Measurements from ENCODE around the gene EXOSC5.
"Not testable (repeated sequence)": the region's sequence is repeated elsewhere in the genome, so short reads cannot be mapped to it uniquely, and the experiment has no call there.

Gene EXOSC5

DNA sequence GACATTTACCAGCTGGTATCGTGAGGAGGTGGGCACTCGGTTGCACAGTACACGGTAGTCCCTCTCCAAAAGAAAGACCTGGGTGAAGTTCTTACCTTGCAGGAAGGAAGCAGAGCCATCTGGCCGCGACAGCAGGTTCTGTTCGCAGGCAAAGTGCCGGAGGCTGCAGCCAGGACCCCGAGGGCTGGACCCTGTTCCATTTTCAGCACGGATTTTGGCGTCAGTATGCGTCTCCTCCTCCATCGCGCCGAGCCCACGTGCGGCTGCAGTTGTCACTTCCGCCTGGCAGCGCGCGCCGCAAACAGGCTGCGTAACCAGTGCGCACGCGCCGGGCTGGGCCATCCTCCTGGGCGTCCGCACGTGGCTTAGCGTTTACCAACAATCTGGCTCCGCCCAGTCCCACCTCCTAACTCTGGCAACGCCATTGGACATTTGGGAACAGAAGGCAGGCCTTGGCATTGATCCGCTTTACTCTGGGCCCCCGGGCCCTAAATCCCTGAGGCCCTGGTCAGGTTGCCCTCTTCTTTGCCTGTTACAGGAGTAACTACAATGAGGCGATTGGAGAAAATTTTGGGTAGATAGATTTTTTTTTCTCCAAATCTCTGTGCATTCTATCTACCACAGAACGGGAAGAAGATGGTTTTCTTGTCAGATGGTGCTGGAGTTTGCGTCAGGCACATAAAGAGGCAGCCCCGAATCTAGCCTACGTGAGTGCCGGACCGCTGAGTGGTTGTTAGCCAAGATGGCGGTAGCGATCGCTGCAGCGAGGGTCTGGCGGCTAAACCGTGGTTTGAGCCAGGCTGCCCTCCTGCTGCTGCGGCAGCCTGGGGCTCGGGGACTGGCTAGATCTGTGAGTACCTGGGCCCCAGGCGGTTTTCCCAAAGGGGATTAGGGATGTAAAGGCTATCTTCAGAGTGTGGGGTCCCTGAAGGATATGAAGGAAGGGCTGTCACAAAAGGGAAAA is at the start of gene EXOSC5, which contains the start of gene BCKDHA:
Gene EXOSC5 (minus strand): TSS at position 274 of the 964 bp plus-strand sequence. CDS start 31 bp downstream, at position 243.
Gene BCKDHA (plus strand): TSS at position 733 of the 964 bp plus-strand sequence. CDS start 10 bp downstream, at position 743.
- peak; percentile 100 for DNase-seq

DNA sequence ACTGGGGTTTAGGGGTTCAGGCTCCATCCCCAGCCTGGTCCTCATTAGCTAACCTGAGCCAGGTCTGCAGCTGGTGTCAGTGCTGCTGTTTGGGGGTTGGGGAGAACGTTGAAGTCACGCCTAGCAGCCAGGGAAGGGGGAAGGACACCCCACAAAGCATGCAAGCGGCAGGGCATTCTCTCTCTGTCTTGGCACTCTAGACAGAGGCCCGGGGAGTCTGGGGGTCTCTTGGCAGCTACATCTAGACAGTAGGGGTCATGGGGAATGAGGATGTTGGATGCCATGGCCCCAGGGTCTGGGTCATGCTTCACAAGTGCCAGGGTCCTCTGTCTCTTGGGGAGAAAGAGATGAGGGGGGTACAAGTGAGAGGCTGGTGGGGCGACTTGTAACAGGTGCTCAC is 48.4 kb upstream of the EXOSC5 start:
- DNase-seq, result no peak

DNA sequence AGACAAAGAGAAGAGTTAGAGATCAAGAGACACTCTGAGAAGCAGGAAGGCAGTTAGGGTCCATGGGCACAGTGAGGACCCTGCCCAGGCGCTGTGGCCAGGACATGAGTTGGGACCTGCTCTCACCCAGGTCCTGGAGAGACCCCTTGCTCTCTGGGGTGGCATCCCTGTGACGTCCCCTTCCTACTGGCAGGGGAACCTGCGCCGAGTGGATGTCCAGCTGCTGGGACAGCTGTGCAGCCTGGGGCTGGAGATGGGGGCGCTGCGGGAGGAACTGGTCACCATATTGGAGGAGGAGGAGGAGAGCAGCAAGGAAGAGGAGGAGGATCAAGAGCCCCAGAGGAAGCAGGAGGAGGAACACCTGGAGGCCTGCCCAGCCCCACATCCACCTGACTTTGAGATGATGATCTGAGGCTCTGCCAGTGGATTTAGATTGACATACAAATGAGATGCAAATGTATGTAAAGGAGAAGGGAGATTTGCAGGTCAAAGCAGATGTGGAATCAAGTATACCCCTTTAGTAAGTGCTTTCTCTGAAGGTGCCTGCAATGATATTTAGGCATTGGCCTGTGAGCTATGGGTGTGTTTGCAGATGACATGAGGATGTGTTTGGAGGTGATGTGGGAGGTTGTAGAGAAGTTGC is 46.8 kb upstream of the EXOSC5 start:
- no peak for DNase-seq

DNA sequence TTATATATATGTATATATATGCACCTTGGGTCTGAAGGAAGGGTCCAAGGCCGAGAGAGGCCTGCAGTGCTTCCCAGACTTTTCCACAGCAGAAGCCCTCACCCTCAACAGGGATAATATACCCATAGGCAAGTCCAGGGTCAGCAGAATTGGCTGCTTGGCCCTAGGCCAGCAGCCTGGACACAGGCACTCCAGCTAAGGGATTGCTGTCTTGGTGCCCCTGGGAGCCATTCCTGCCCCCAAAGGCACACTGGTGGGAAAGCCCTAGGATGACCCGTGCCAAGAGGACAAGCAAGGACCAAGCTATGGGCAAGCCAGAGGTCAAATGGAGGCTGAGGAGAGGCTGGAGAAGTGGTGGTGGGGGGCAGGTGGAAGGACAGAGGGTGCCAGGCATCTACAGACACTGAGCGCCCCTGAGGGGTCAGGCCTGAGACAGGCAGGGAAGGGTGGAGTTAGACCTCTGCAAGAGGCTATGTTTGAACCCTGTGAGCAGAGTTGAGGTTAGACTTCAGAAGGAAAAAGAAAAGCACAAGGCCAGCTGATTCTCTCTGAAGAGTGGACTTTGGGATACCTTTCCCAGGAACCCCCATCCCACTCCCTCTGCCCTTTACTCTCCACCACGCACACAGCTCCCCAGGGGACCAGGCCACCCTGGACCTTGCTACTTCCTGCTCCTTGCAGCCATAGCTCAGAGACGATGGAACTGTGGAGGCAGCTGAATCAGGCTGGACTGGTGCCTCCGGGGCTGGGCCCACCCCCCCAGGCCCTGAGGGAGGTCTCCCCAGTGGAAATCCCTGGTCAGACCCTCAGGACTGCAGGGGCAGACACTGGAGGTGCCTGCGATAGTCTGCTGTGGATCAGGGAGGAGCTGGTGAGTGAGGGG is 45.6 kb upstream of the EXOSC5 start, which contains the start of gene ERICH4:
Gene ERICH4 (plus strand): TSS at position 684 of the 883 bp plus-strand sequence. CDS start 14 bp downstream, at position 698.
- no peak for DNase-seq

DNA sequence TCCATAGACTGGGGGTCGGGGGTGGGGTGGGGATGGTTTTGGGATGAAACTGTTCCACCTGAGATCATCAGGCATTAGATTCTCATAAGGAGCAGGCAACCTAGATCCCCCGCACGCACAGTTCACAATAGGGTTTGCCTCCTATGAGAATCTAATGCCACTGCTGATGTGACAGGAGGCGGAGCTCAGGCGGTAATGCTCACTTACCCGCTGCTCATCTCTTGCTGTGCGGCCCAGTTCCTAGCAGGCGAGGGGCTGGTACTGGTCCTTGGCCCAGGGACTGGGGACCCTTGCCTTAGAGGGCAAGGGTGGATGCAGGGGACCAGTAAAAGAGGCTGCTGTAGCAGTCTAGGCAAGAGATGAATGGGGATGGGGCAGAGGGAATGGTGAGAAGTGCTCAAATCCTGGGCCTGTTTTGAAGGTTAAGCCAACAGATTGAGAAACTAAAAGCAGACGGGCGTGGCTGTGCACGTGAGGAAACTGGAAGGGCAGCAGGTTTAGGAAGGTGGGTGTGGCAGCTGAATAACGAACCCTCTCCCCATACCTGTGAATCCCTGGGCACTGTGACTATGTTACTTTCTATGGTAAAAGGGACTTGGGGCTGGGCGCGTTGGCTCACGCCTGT is 44.3 kb upstream of the EXOSC5 start:
- no peak for DNase-seq

DNA sequence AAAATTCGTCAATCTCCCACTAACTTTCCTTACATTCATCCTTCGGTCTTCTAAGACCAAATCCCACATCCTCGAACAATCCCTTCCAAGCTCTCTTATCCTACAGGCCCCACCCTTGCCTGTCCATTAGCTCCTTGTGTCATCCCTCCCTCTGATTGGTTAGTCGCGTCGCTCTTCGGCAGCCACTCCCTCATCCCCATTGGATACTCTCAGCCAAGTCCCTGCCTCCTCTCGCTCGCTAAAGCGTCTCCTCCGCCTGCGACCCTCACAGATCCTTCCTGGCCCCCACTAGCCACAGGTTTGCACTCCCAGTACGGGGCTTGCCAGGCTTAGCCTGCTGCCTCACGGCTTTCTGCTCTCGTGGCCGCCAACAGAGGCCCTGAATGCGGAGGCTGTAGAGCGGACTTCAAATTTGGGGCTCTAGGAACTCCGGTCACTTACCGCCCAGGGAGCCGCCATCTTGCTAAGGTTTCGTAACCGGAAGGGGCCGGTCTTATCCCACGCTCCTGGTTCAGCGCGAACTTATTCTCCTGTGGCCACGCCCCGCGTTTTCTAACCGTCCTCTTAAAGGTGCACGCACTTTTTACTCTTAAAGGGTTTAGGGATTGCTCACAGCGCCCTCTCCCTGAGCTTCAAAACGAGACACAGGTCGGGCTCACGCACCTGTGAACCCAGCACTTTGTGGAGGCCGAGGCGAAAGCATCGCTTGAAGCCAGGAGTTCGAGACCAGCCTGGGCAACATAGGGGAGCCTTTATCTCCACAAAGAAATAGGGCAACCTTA is 42.5 kb upstream of the EXOSC5 start, which contains the start of gene DMAC2:
Gene DMAC2 (minus strand): TSS at position 472 of the 782 bp plus-strand sequence. CDS start 13 bp downstream, at position 459.
- DNase-seq, result peak; percentile 94 to 95

DNA sequence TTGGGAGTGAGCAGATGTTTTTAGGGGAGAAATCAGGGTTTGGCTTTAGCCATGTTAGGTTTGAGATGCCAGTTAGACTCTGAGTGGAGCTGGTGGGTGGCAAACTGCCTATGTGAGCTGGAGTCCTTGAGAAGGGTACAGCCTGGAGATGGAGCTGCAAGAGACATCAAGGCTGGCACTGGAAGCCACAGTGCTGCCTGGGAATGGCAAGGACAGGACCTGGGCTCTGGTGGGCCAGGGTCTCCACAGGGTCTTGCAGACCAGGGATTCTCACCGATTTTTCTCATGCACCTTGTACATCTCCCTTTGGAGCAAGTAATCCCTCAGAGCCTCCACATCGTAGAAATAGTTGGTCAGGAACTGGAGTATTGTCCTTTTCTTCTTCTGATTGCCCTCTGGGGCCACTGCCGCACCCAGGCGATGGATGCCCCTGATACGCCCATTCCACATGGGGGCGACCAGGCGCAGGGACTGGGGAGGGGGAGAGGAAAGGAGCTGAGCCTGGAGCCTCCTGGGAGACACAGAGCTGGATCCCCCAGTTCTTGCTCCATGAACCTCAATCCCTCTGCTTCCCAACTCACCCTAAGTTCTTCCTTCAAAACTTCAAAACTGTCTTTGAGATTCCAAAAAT is 40.9 kb upstream of the EXOSC5 start:
- no peak for DNase-seq

DNA sequence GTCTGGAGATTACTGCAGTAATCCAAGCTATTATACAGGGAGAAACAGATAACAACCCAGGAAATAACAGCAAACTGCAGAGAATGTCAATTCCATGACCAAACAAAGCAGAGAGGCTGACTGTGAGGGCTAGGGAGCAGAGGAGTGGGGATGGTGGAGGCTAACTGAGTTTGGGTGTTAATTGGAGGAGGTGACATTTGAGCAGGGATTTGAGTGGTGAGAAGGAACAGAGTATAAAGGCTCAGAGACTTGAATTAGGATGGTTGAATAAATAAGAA is 39.5 kb upstream of the EXOSC5 start:
- DNase-seq, result no peak

DNA sequence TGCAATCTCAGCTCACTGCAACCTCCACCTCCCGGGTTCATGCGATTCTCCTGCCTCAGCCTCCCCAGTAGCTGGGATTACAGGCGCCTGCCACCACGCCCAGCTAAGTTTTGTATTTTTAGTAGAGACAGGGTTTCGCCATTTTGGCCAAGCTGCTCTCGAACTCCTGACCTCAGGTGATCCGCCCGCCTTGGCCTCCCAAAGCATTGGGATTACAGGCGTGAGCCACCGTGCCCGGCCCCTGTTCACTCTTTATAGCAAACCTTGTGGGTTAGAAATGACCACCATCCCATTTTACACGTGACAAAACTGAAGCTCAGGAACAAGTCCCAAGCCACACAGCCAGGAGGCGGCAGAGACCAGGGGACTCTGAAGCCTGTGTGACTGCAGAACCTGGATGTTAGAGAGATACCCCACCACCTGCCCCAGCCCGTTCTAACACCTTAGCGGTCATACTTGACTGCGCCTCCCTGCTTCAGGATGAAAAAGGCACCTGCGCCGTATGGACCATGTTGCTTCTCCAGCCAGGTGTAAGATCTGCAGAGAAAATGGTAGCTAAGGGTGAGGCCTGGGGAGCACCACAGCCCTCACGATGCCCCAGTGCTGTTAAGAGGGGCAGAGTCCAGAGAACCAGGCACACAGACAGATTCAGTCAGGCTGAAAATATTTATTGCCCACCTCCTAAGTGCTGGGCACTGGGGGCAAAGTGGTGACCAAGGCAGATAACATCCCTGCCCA is 38.9 kb upstream of the EXOSC5 start:
- DNase-seq, result no peak

DNA sequence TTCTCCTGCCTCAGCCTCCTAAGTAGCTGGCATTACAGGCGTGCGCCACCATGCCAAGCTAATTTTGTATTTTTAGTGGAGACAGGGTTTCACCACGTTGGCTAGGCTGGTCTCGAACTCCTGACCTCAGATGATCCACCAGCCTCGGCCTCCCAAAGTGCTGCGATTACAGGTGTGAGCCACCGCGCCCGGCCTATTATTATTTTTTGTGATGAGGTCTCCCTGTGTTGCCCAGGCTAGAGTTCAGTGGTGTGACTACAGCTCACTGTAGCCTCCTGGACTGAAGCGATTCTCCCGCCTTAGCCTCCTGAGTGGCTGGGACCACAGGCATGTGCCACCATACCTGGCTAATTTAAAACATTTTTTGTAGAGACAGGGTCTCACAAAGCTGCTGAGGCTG is 38.2 kb upstream of the EXOSC5 start:
- DNase-seq, result not testable (repeated sequence)

DNA sequence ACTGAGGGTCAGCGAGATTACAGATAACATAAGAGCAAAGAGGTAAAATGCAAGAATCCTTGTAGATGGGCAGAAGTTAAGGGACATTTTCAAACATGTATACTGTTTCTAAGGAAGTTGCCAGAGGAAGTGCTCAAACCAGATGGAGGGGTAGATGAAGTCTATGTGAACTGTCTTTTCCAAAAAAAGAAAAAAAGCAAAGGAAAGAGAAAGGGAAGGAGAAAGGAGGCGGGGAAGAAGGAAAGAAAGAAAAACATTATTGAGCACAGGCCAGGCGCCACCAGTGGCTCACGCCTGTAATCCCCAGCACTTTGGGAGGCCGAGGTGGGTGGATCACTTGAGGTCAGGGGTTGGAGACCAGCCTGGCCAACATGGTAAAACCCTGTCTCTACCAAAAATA is 37.3 kb upstream of the EXOSC5 start:
- DNase-seq, result no peak

DNA sequence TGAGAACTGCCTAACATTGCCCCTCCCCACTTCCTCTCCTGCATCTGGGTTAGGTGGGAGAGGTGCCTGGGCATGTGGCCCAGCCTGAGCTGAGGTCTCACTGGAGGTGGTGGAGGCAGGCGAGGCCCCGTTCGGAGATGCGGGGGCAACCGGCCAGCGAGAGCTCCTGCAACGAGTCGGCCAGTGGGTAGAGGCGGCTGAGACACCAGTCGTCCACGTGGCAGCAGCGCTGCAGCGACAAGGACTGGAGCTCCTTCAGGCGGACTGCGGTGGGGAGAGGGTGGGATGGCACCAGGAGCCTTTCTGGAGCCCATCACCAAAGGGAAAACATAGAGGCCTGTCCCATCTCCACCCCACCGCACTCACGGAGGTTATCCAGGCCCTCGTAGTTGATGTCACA is 36.0 kb upstream of the EXOSC5 start:
- DNase-seq, result no peak

DNA sequence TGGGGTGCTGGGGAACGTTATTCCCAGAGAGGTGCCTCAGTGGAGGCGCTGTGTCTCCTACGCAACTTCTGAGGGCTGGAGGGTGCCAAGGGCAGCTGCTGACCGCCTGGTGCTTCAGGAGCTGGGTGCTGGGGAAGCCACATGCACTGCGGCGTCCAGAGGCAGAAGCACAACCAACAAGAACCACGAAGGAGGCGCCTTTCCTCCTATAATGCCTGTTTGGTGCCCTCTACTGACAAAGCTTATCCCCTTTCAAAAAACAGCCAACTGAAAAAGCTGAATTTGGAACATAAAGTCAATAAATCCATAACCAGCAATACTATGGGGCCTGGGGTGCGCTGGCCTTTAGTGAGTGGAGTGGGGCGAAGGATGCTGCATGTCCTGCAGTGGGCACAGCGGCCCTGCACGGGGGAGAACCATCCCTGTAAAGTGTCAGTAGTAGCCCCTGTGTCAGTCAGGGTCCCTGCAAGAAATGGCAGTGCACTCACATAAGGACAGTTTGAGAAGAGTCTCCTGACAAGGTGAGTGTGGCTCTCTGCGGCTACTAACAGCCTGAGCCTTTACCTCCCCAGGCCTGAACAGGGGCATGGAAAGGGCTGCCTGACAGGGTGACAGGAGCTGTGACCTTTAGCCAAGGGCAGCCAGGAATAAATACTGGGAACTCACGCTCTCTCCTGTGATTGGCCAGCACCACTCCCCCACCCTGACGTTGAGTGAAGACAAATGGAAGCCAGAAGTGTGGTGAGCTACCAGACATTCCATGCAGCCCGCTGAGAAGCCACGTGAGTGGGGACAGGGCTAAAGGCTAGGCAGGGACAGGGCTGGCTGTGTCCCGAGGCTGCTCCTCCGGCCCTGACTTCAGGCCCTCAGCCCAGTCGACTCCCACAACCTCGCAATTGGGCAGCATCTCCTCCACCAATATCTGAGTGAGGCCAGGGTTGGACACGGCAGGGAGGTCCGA is 34.5 kb upstream of the EXOSC5 start:
- DNase-seq, result peak; percentile 35 to 45

DNA sequence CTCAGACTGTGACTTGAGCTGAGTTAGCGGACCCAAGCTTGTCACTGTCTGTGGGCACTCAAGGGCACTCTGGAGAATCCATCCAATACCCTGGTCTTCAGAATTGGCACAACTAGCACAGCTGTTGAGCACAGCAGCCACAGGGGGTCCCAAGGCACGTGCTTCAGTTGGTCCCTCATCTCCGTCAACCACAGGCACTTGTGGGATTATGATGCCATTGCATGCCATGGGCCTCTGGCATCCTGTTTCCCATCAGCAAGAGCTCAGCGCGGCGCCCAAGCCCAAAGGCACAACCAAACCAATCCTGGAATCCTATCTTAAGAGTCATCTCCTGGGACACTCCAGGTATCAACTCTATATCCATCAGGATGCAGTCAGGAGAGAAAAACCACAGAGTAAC is 33.8 kb upstream of the EXOSC5 start:
- no peak for DNase-seq

DNA sequence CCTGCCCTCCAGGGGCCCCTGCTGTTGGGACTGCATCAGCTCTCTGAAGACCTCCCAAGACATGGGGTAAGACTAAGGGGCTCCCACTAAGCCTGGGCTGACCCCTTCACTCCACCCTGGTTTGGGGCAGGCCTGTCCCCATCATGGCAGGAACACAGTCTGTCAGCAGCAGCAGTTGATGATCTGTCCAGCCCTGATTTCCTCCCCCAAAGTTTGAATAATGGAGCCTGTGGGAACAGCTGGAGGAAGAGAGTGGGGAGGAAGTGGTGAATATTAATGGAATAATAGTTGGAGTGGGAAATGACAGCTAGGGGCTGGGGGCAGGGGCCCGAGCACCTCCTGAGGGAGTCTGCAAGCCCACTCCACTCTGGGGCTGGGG is 31.3 kb upstream of the EXOSC5 start:
- DNase-seq, result no peak

DNA sequence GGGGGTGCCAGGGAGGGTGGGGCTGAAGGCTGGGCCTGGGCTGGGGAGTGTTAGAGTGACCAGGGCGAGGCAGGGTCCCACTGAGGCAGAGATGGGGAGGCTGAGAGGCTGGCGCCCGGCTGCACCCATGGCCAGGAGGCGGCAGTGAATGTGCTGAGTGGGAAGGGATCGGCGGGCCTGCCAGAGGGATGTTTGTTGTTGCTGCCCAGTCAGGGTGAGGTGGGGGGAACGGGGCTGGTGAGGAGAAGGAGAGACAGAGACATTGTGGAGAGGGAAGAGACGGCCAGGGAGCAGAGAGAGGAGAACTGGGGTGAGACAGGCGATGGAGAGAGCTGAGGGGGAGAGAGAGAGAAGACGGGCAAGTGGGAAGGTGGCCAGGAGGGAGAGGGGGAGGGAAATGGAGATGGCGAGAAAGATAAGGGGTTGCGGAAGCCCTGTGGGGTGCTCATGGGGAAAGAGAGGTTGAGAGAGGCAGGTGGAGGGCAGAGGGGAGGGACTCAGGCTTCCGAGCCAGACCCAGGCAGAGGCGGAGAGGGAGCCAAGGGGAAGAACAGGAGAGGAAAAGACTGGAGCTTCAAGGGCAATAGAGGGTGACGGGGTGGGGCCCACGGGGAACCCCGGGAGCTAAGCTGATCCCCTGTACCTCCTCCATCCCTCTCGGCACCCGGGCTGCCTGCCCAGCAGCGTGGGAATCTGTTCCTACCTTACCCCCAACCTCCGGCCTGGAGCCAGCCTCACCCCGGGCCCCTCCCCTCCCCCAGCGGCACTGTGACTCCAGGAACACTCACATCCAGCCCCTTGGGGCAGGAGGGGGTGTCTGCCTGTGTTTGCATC is 30.7 kb upstream of the EXOSC5 start:
- peak; percentile 47 to 66 for DNase-seq

DNA sequence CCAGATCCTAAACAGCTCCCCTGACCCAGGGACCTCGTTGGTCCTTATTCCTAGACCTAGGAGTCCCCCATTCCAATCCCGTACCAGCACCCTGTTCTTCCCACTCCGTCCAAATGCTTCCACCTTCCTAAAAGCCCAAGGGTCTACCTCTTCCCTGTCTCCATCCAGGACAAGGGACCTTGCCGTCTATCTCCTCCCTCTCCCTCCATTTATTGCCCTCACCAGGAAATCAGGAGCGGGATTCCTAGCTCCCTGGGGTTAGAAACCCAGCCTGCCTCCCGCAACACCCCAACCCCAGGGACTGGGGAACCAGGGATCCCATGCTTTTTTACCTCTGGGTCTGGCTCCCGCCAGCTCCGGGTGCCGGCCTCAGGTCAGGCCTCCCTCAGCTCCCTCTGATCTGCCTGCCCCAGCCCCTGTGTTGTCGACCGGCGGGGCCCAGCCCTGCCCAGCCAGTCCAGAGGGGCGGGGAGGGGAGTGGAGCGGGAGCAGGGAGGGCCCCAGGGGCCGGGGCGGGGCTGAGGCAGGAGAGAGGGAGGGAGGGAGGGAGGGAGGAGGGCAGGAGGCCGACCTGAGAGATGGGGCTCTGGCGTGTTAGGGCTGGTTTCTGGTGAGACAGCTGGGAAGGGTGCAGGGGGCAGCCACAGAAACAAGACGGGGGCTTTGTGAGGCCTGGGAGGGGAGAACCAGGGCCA is 29.9 kb upstream of the EXOSC5 start, which contains the start of gene B3GNT8:
Gene B3GNT8 (minus strand): TSS at position 423 of the 695 bp plus-strand sequence. CDS start 596 bp downstream, outside the sequence.
- DNase-seq, result peak; percentile 41 to 45
